ENCODE results near the gene GPX2. TPM values are rescaled to one million over a fixed set of nuclear protein-coding genes. Genes with fewer than 3 reads are reported as not detected.
A peak's percentile ranks its signal among the peaks of the same experiment; 100 is the strongest.
"Not testable (repeated sequence)": the region's sequence is repeated elsewhere in the genome, so short reads cannot be mapped to it uniquely, and the experiment has no call there.

Gene GPX2
- total and polyA plus RNA-seq, 4 donors, result 0.30 to 1.2 (median 0.43) TPM; not detected in 1

DNA sequence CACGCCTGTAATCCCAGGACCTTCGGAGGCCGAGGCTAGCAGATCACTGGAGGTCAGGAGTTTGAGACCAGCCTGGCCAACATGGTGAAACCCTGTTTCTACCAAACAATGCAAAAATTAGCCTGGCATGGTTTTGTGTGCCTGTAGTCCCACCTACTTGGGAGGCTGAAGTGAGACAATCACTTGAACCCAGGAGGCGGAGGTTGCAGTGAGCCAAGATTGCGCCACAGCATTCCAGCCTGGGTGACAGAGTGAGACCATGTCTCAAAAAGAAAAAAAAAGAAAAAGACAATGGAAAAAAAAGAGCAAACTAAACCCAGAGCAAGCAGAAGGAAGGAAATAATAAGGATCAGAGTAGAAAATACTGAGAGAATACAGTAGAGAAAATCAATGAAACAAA is 22.9 kb downstream of the GPX2 start:
- H3K36me3 ChIP-seq (ENCODE audit: control insufficient read depth, insufficient read depth, low read length), result no peaks in the 10 kb centered on the region
- no peak overlapping the region for H3K4me3 ChIP-seq (ENCODE audit: low read depth, low read length)
- no peaks in the 10 kb centered on the region for H3K9me3 ChIP-seq (ENCODE audit: control insufficient read depth, insufficient read depth, low read length)
- 89% methylated on average over 4 of the region's 5 CpGs for WGBS (ENCODE audit: insufficient coverage)
- DNase-seq (ENCODE audit: low read depth in 4 of 6, low spot score in 6 of 6), result no peak
- peaks cover 7% of the 10 kb centered on the region for H3K4me1 ChIP-seq (ENCODE audit: control insufficient read depth, insufficient read depth, low read length)
- H3K27me3 ChIP-seq (ENCODE audit: control insufficient read depth, insufficient read depth, low read length), result no peaks in the 10 kb centered on the region
- H3K27ac ChIP-seq (ENCODE audit: low read depth, low read length), result no peak overlapping the region

DNA sequence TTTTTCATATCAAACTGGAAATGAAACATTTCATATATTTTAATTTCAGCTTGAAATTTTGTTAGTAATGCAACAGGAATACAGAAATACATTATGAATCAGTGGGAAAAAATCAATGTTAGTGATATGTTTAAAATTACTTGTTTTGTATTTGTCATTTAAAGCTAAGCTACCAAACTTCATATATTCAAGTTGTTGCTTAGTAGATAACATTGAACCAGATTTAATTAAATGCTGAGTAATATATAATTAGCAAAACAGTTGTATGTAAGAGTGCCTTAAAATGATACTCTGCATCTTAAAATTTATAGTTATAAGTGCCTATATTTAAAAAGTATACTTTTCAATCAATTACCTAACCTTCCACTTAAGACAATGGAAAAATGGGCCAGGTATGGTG is 23.3 kb downstream of the GPX2 start:
- no peak overlapping the region for H3K4me3 ChIP-seq (ENCODE audit: low read depth, low read length)
- no peaks in the 10 kb centered on the region for H3K27me3 ChIP-seq (ENCODE audit: control insufficient read depth, insufficient read depth, low read length)
- H3K36me3 ChIP-seq (ENCODE audit: control insufficient read depth, insufficient read depth, low read length), result no peaks in the 10 kb centered on the region
- H3K9me3 ChIP-seq (ENCODE audit: control insufficient read depth, insufficient read depth, low read length), result no peaks in the 10 kb centered on the region
- H3K4me1 ChIP-seq (ENCODE audit: control insufficient read depth, insufficient read depth, low read length), result peaks cover 7% of the 10 kb centered on the region
- DNase-seq (ENCODE audit: low read depth in 4 of 6, low spot score in 6 of 6), result no peak
- H3K27ac ChIP-seq (ENCODE audit: low read depth, low read length), result no peak overlapping the region

DNA sequence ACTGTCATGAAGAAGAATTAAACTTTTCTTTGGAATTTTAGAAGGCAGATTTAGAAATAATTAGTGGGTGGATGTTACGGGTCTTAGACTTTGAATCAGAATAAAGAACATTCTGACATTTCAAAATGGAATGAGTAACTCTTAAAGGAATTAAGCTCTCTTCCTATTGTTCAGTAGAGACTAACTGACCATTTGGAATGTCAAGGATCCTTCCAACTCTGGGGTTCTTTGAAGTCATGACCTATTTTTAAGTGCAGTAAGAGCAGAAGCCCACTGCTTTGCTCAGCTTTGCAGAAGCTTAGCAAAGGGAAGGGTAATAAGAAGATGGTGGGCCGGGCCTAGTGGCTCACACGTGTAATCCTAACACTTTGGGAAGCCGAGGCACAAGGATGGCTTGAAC is 24.3 kb downstream of the GPX2 start:
- no peak for DNase-seq (ENCODE audit: low read depth in 4 of 6, low spot score in 6 of 6)
- Histone ChIP-seq H3K27me3 (ENCODE audit: control insufficient read depth, insufficient read depth, low read length) (no peaks in the 10 kb centered on the region), H3K36me3 (ENCODE audit: control insufficient read depth, insufficient read depth, low read length) (no peaks in the 10 kb centered on the region), H3K4me1 (ENCODE audit: control insufficient read depth, insufficient read depth, low read length) (peaks cover 7% of the 10 kb centered on the region), H3K27ac (ENCODE audit: low read depth, low read length) (no peak overlapping the region), H3K9me3 (ENCODE audit: control insufficient read depth, insufficient read depth, low read length) (no peaks in the 10 kb centered on the region), H3K4me3 (ENCODE audit: low read depth, low read length) (no peak overlapping the region)
- 80% methylated on average over 4 of the region's 4 CpGs for WGBS (ENCODE audit: insufficient coverage)

DNA sequence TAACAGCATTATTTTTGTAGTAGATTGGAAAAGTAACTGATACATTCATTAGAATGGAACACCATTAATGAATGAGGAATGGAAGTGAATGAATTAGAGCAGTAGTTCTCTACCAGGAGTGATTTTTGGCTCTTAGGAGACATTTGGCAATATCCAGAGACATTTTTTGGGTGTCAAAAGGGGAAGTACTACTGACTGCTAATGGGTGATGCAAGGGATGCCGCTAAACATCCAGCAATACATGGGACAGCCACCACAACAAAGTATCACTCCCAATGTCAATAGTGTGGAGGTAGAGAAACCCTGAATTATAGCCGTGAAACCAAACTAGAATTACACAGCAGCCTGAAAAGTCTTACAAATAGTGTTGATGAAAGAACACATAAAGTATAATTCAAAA is 26.7 kb downstream of the GPX2 start:
- WGBS (ENCODE audit: insufficient coverage), result no CpG with 5 or more reads among the region's 2 CpGs
- H3K27ac ChIP-seq (ENCODE audit: low read depth, low read length), result no peak overlapping the region
- H3K4me1 ChIP-seq (ENCODE audit: control insufficient read depth, insufficient read depth, low read length), result peaks cover 7% of the 10 kb centered on the region
- no peaks in the 10 kb centered on the region for H3K9me3 ChIP-seq (ENCODE audit: control insufficient read depth, insufficient read depth, low read length)
- no peaks in the 10 kb centered on the region for H3K27me3 ChIP-seq (ENCODE audit: control insufficient read depth, insufficient read depth, low read length)
- DNase-seq (ENCODE audit: low read depth in 4 of 6, low spot score in 6 of 6), result no peak
- no peaks in the 10 kb centered on the region for H3K36me3 ChIP-seq (ENCODE audit: control insufficient read depth, insufficient read depth, low read length)
- H3K4me3 ChIP-seq (ENCODE audit: low read depth, low read length), result no peak overlapping the region

DNA sequence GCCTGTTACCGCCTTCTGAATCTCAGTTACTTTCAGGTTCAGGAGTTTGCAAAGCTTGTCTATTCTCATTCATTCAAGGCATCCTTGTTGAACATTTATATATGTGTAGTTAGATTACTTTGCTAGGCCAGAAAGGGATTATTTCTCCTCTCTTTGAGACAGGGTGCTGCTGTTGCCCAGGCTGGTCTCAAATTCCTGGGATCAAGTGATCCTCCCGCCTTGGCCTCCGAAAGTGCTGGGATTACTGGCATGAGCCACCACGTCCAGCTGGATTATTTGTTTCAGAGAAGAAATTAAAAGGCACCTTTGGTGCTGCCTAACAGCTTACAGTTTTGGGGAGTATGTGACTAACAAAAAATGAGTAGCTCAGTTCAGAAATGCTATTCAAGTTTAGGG is 27.5 kb downstream of the GPX2 start:
- H3K4me1 ChIP-seq (ENCODE audit: control insufficient read depth, insufficient read depth, low read length), result peaks cover 7% of the 10 kb centered on the region
- H3K27me3 ChIP-seq (ENCODE audit: control insufficient read depth, insufficient read depth, low read length), result no peaks in the 10 kb centered on the region
- H3K27ac ChIP-seq (ENCODE audit: low read depth, low read length), result no peak overlapping the region
- no peaks in the 10 kb centered on the region for H3K9me3 ChIP-seq (ENCODE audit: control insufficient read depth, insufficient read depth, low read length)
- no peak for DNase-seq (ENCODE audit: low read depth in 4 of 6, low spot score in 6 of 6)
- no peaks in the 10 kb centered on the region for H3K36me3 ChIP-seq (ENCODE audit: control insufficient read depth, insufficient read depth, low read length)
- 33% methylated on average over 3 of the region's 4 CpGs for WGBS (ENCODE audit: insufficient coverage)
- H3K4me3 ChIP-seq (ENCODE audit: low read depth, low read length), result peak overlapping the region; percentile 98

DNA sequence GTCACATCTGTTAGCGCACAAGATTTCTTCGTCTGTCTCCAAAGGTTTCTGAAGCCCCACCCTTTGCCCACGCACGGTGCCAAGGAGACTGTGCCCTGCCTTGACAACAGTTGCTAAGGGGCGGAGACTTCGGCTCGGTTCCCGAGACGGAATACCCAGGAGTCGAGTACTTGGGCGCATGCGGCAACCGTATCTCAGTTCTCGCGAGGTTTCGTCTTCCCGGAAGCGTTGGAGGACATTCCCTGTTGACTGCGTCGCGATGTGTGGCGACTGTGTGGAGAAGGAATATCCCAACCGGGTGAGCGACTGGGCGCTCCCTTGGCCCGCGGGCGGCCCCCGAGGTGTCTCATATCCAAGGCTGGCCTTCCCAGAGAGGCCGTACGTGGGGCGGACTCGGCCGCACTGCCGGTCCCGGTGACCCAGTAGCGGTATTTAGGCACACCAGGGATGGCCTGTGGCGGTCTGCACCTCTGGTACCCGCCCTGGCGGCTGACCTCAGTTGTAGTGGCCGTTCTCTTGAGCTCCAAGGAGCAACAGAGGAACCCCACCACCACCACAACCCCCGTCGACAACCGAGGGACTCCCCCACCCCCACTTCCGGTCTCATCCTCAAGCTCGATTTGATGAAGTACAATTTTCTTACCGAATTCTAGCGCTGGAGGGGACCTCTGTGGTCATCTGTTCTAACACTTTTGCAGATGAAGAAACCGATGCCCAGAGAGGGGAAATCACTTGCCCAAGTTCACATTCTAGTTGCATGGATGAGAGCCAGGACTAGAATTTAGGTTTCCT is 28.1 kb downstream of the GPX2 start, which contains the start of gene CHURC1:
Gene CHURC1, plus strand, starts transcription at position 219 of the 792 bp plus-strand sequence. Its CDS starts 41 bp downstream, at position 260.
- H3K36me3 ChIP-seq (ENCODE audit: control insufficient read depth, insufficient read depth, low read length), result no peaks in the 10 kb centered on the region
- 0% methylated on average over 48 of the region's 49 CpGs for WGBS (ENCODE audit: insufficient coverage)
- H3K27me3 ChIP-seq (ENCODE audit: control insufficient read depth, insufficient read depth, low read length), result no peaks in the 10 kb centered on the region
- peak within 1 kb of the TSS; percentile 98 for H3K4me3 ChIP-seq (ENCODE audit: low read depth, low read length)
- peak within 1 kb of the TSS; percentile 91 for H3K27ac ChIP-seq (ENCODE audit: low read depth, low read length)
- peak; percentile 96 to 100 (median 99) for DNase-seq (ENCODE audit: low read depth in 4 of 6, low spot score in 6 of 6)
- H3K9me3 ChIP-seq (ENCODE audit: control insufficient read depth, insufficient read depth, low read length), result no peaks in the 10 kb centered on the region
- peaks cover 4% of the 10 kb centered on the region for H3K4me1 ChIP-seq (ENCODE audit: control insufficient read depth, insufficient read depth, low read length)

DNA sequence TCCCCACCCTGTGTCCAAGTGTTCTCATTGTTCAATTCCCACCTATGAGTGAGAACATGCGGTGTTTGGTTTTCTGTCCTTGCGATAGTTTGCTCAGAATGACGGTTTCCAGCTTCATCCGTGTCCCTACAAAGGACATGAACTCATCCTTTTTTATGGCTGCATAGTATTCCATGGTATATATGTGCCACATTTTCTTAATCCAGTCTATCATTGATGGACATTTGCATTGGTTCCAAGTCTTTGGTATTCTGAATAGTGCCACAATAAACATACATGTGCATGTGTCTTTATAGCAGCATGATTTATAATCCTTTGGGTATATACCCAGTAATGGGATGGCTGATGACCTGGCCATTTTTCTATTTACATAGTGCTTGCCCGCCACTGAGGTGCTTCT is 29.1 kb downstream of the GPX2 start:
- not testable (repeated sequence) for H3K9me3 ChIP-seq (ENCODE audit: control insufficient read depth, insufficient read depth, low read length); H3K4me1 ChIP-seq (ENCODE audit: control insufficient read depth, insufficient read depth, low read length); H3K4me3 ChIP-seq (ENCODE audit: low read depth, low read length); DNase-seq (ENCODE audit: low read depth in 4 of 6, low spot score in 6 of 6); H3K36me3 ChIP-seq (ENCODE audit: control insufficient read depth, insufficient read depth, low read length); H3K27me3 ChIP-seq (ENCODE audit: control insufficient read depth, insufficient read depth, low read length)
- WGBS (ENCODE audit: insufficient coverage), result no CpG with 5 or more reads among the region's 5 CpGs
- H3K27ac ChIP-seq (ENCODE audit: low read depth, low read length), result peak overlapping the region; percentile 91

DNA sequence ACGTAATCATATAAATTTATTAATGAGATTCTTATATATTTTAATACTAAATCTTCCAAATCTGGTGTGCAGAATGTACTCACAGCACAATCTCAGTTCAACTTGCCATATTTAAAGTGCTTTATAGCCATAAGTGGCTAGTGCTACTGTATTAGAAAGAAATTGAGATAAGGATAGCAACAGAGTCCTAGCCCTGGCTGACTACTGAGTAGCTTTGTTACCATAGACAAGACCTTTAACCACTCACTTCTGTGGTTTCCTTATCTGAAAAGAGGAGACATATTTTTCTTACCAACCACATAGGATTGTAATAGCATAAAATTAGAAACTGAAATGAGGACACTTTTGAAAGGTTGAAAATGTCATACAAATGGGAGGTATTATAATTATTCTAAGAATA is 30.3 kb downstream of the GPX2 start:
- H3K36me3 ChIP-seq (ENCODE audit: control insufficient read depth, insufficient read depth, low read length), result no peaks in the 10 kb centered on the region
- no peak for DNase-seq (ENCODE audit: low read depth in 4 of 6, low spot score in 6 of 6)
- no peaks in the 10 kb centered on the region for H3K27me3 ChIP-seq (ENCODE audit: control insufficient read depth, insufficient read depth, low read length)
- no peak overlapping the region for H3K4me3 ChIP-seq (ENCODE audit: low read depth, low read length)
- no peak overlapping the region for H3K27ac ChIP-seq (ENCODE audit: low read depth, low read length)
- WGBS (ENCODE audit: insufficient coverage), result no CpG with 5 or more reads among the region's 1 CpG
- peaks cover 3% of the 10 kb centered on the region for H3K4me1 ChIP-seq (ENCODE audit: control insufficient read depth, insufficient read depth, low read length)
- H3K9me3 ChIP-seq (ENCODE audit: control insufficient read depth, insufficient read depth, low read length), result no peaks in the 10 kb centered on the region

DNA sequence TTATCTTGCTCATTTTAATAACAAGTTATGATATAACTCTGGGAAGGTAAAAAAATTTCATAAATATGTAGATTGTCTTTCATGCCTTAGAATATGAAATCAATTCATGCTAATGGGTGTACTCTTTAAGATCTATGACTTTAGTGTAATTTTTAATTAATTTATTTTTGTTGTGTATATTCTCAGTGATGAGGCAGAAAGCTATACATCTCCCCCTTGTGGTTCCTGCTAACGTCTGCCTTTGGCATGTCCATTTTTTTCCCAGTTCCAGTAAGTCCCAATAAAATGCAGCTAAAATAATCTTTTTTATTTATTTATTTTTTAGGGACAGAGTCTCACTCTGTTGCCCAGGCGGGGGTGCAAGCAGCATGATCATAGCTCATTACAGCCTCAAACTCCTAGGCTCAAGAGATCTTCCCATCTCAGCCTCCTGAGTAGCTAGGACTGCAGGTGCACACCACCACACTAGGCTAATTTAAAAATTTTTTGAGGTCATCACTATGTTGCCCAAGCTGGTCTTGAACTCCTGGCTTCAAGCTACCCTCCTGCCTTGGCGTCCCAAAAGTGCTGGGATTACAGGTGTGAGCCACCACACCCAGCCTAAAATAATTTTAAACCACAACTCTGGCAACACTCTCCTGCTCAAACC is 31.6 kb downstream of the GPX2 start:
- H3K4me3 ChIP-seq (ENCODE audit: low read depth, low read length), result no peak overlapping the region
- H3K4me1 ChIP-seq (ENCODE audit: control insufficient read depth, insufficient read depth, low read length), result peaks cover 6% of the 10 kb centered on the region
- WGBS (ENCODE audit: insufficient coverage), result 32% methylated on average over 2 of the region's 3 CpGs
- H3K9me3 ChIP-seq (ENCODE audit: control insufficient read depth, insufficient read depth, low read length), result no peaks in the 10 kb centered on the region
- no peaks in the 10 kb centered on the region for H3K27me3 ChIP-seq (ENCODE audit: control insufficient read depth, insufficient read depth, low read length)
- H3K27ac ChIP-seq (ENCODE audit: low read depth, low read length), result no peak overlapping the region
- peak in 2 of 6 donors; percentile 17 to 44 for DNase-seq (ENCODE audit: low read depth in 4 of 6, low spot score in 6 of 6)
- no peaks in the 10 kb centered on the region for H3K36me3 ChIP-seq (ENCODE audit: control insufficient read depth, insufficient read depth, low read length)

DNA sequence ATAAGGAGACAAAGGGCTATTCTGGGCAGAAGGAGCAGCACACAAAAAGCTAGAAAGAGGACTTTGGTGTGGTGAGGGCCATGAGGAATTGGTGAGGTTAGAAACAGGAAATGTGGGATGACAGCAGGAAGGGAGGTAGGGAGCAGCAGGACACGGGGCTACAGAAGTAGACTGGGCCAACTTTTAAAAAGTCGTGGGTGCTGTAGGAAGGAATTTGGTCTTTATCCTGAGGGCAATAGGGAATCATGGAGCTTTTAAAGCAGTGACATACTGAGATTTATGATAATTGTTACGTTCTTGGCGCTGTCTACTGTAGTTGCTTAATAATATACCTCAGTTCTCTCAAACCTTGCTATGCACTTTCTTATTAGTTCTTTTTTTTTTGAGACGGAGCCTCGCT is 36.5 kb downstream of the GPX2 start:
- H3K36me3 ChIP-seq (ENCODE audit: control insufficient read depth, insufficient read depth, low read length), result no peaks in the 10 kb centered on the region
- no peak overlapping the region for H3K4me3 ChIP-seq (ENCODE audit: low read depth, low read length)
- H3K27me3 ChIP-seq (ENCODE audit: control insufficient read depth, insufficient read depth, low read length), result no peaks in the 10 kb centered on the region
- no peak for DNase-seq (ENCODE audit: low read depth in 4 of 6, low spot score in 6 of 6)
- H3K9me3 ChIP-seq (ENCODE audit: control insufficient read depth, insufficient read depth, low read length), result no peaks in the 10 kb centered on the region
- peaks cover 3% of the 10 kb centered on the region for H3K4me1 ChIP-seq (ENCODE audit: control insufficient read depth, insufficient read depth, low read length)
- no peak overlapping the region for H3K27ac ChIP-seq (ENCODE audit: low read depth, low read length)
- no CpG with 5 or more reads among the region's 6 CpGs for WGBS (ENCODE audit: insufficient coverage)

All from spinal cord (tissue), 10 donors.